Mesenteric fat pad (tissue), 1 donor: ENCODE measurements around the gene LDLRAD3. TPM values are rescaled to one million over a fixed set of nuclear protein-coding genes. Genes with fewer than 3 reads are reported as not detected.

Experiments
- DNase-seq: peaks from one replicate; pipeline ENCODE4 v3.0.0-alpha.2; 2020; ENCODE audit warnings: low spot score
- total RNA-seq: library from RNA; stranded (reverse); fragmentation: NEBNext Ultra II Directional; extraction: Animal tissue kit (Norgen Biotek cat#: 25700); gene quantifications from one replicate; pipeline ENCODE4 v1.2.1, GENCODE V29; 2021
- donor health status: DM: yes; HTN: yes; CAD: no.

The LDLRAD3 gene
- total RNA-seq, 1 donor from 2014 or later, result 69.2 TPM

- no peak for DNase-seq
Observed at GRCh38 chr11:36015799-36016198, 71.9 kb downstream of the LDLRAD3 start.

- no peak for DNase-seq
Observed at GRCh38 chr11:36016263-36016662, 72.4 kb downstream of the LDLRAD3 start.

GRCh38 chr11:36016709-36017108 is 72.8 kb downstream of the LDLRAD3 start:
- DNase-seq, result no peak

- DNase-seq, result no peak
Observed at GRCh38 chr11:36019005-36019596, 75.2 kb downstream of the LDLRAD3 start.

- no peak for DNase-seq
Observed at GRCh38 chr11:36019722-36020121, 75.9 kb downstream of the LDLRAD3 start.

GRCh38 chr11:36022882-36023281 is 79.0 kb downstream of the LDLRAD3 start:
- no peak for DNase-seq

- no peak for DNase-seq
Observed at GRCh38 chr11:36023922-36024321, 80.1 kb downstream of the LDLRAD3 start.

GRCh38 chr11:36024716-36025115 is 80.9 kb downstream of the LDLRAD3 start:
- DNase-seq, result no peak

- no peak for DNase-seq
Observed at GRCh38 chr11:36026315-36026968, 82.6 kb downstream of the LDLRAD3 start.

GRCh38 chr11:36027731-36028130 is 83.9 kb downstream of the LDLRAD3 start:
- DNase-seq, result no peak

- DNase-seq, result no peak
Observed at GRCh38 chr11:36029616-36030015, 85.8 kb downstream of the LDLRAD3 start.

- DNase-seq, result no peak
Observed at GRCh38 chr11:36030731-36031281, 86.9 kb downstream of the LDLRAD3 start.

- DNase-seq, result no peak
Observed at GRCh38 chr11:36033082-36033751, 89.4 kb downstream of the LDLRAD3 start.

GRCh38 chr11:36033936-36034335 is 90.1 kb downstream of the LDLRAD3 start:
- no peak for DNase-seq

GRCh38 chr11:36034551-36035331 is 90.9 kb downstream of the LDLRAD3 start:
- DNase-seq, result no peak

GRCh38 chr11:36035454-36035853 is 91.6 kb downstream of the LDLRAD3 start:
- no peak for DNase-seq

- DNase-seq, result no peak
Observed at GRCh38 chr11:36035999-36036398, 92.1 kb downstream of the LDLRAD3 start.

- no peak for DNase-seq
Observed at GRCh38 chr11:36037031-36037430, 93.2 kb downstream of the LDLRAD3 start.

- DNase-seq, result no peak
Observed at GRCh38 chr11:36038541-36038940, 94.7 kb downstream of the LDLRAD3 start.

- no peak for DNase-seq
Observed at GRCh38 chr11:36039471-36039870, 95.6 kb downstream of the LDLRAD3 start.

- no peak for DNase-seq
Observed at GRCh38 chr11:36041988-36042611, 98.2 kb downstream of the LDLRAD3 start.
